ENCODE results near the gene LRRC74B.
"Not testable (repeated sequence)": the region's sequence is repeated elsewhere in the genome, so short reads cannot be mapped to it uniquely, and the experiment has no call there.

LRRC74B gene

GRCh38 chr22:21080435-21081137 lies 34.8 kb downstream of the LRRC74B start:
- no peak for DNase-seq

- DNase-seq, result no peak
Measured at GRCh38 chr22:21082248-21082647, 36.5 kb downstream of the LRRC74B start.

- no peak for DNase-seq
Measured at GRCh38 chr22:21087119-21087518, 41.4 kb downstream of the LRRC74B start.

GRCh38 chr22:21087926-21088325 lies 42.2 kb downstream of the LRRC74B start:
- not testable (repeated sequence) for DNase-seq

GRCh38 chr22:21091220-21091619 lies 45.5 kb downstream of the LRRC74B start:
- DNase-seq, result not testable (repeated sequence)

GRCh38 chr22:21092797-21093554 lies 47.2 kb downstream of the LRRC74B start:
- DNase-seq, result no peak

GRCh38 chr22:21093555-21094137 lies 47.9 kb downstream of the LRRC74B start:
- DNase-seq, result not testable (repeated sequence)

GRCh38 chr22:21094911-21095772 lies 49.4 kb downstream of the LRRC74B start:
- no peak for DNase-seq

- no peak for DNase-seq
Measured at GRCh38 chr22:21095773-21096107, 50.0 kb downstream of the LRRC74B start.

GRCh38 chr22:21096878-21097277 lies 51.1 kb downstream of the LRRC74B start:
- not testable (repeated sequence) for DNase-seq

GRCh38 chr22:21098099-21098671 lies 52.4 kb downstream of the LRRC74B start:
- no peak for DNase-seq

- no peak for DNase-seq
Measured at GRCh38 chr22:21099578-21099977, 53.8 kb downstream of the LRRC74B start.

GRCh38 chr22:21100149-21101032 lies 54.6 kb downstream of the LRRC74B start:
- no peak for DNase-seq

GRCh38 chr22:21101877-21102638 lies 56.3 kb downstream of the LRRC74B start:
- no peak for DNase-seq

GRCh38 chr22:21102659-21103267 lies 57.0 kb downstream of the LRRC74B start:
- peak; percentile 84 for DNase-seq

- DNase-seq, result no peak
Measured at GRCh38 chr22:21103633-21104032, 57.9 kb downstream of the LRRC74B start.

GRCh38 chr22:21104126-21104691 lies 58.5 kb downstream of the LRRC74B start:
- DNase-seq, result peak; percentile 8

GRCh38 chr22:21105294-21105693 lies 59.5 kb downstream of the LRRC74B start:
- no peak for DNase-seq

GRCh38 chr22:21106000-21106399 lies 60.3 kb downstream of the LRRC74B start:
- no peak for DNase-seq

All from NCI-H446 treated with DMSO at 0.1 percent for 48 hours (cell line).